Astrocyte (in vitro differentiated cells and primary cell): ENCODE data around the gene PSMD5. TPM values are rescaled to one million over a fixed set of nuclear protein-coding genes. Genes with fewer than 3 reads are reported as not detected.
A peak's percentile ranks its signal among the peaks of the same experiment; 100 is the strongest.

Source experiments
- DNase-seq: peaks from one replicate; pipeline ENCODE4 v3.0.0-alpha.2; 2010; ENCODE audit warnings: low read depth
- FAIRE-seq: peaks from 2 replicates; lab custom pipeline; 2011; peaks lifted over from hg19 to GRCh38; lab: Jason Lieb, UNC
- H2AFZ ChIP-seq: 2 replicates; pipeline ENCODE4 v1.6.0; 2012; ENCODE audit warnings: low read depth, low read length, inconsistent platforms
- H3K27ac ChIP-seq: 2 replicates; pipeline ENCODE4 v1.5.1; 2011; ENCODE audit warnings: low read depth, low read length, inconsistent platforms
- H3K27me3 ChIP-seq: 2 replicates; pipeline ENCODE4 v1.6.0; 2011; ENCODE audit warnings: low read length, inconsistent platforms; ENCODE audit not compliant: insufficient read depth
- H3K36me3 ChIP-seq: 2 replicates; pipeline ENCODE4 v1.5.1; 2011; ENCODE audit warnings: low read length, inconsistent platforms; ENCODE audit not compliant: insufficient read depth
- H3K4me1 ChIP-seq: 2 replicates; pipeline ENCODE4 v1.5.1; 2011; ENCODE audit warnings: low read length, inconsistent platforms; ENCODE audit not compliant: insufficient read depth
- H3K4me2 ChIP-seq: 2 replicates; pipeline ENCODE4 v1.6.0; 2012; ENCODE audit warnings: low read length, inconsistent platforms
- H3K4me3 ChIP-seq: 2 replicates; pipeline ENCODE4 v1.5.1; 2011; ENCODE audit warnings: low read depth, mild to moderate bottlenecking, low read length, inconsistent platforms; ENCODE audit not compliant: insufficient read depth
- H3K79me2 ChIP-seq: 2 replicates; pipeline ENCODE4 v1.6.0; 2012; ENCODE audit warnings: mild to moderate bottlenecking, low read length, inconsistent platforms; ENCODE audit not compliant: insufficient read depth
- H3K9ac ChIP-seq: 2 replicates; pipeline ENCODE4 v1.6.0; 2012; ENCODE audit warnings: mild to moderate bottlenecking, low read length, inconsistent platforms
- H3K9me3 ChIP-seq: 2 replicates; pipeline ENCODE4 v1.5.1; 2012; ENCODE audit warnings: low read depth, mild to moderate bottlenecking, low read length, inconsistent platforms; ENCODE audit not compliant: insufficient read depth
- H4K20me1 ChIP-seq: 2 replicates; pipeline ENCODE4 v1.6.0; 2012; ENCODE audit warnings: low read length, inconsistent platforms; ENCODE audit not compliant: insufficient read depth
- H3K27ac Mint-ChIP-seq: one replicate; pipeline ENCODE4 v1.8.0; 2021; ENCODE audit warnings: mild to moderate bottlenecking, mixed read lengths; ENCODE audit not compliant: unreplicated experiment
- H3K27me3 Mint-ChIP-seq: one replicate; pipeline ENCODE4 v1.8.0; 2021; ENCODE audit warnings: low read depth, mixed read lengths; ENCODE audit not compliant: unreplicated experiment
- H3K36me3 Mint-ChIP-seq: one replicate; pipeline ENCODE4 v1.8.0; 2021; ENCODE audit warnings: low read depth, mixed read lengths; ENCODE audit not compliant: unreplicated experiment
- H3K4me1 Mint-ChIP-seq: one replicate; pipeline ENCODE4 v1.8.0; 2021; ENCODE audit warnings: low read depth, mixed read lengths; ENCODE audit not compliant: unreplicated experiment
- H3K4me3 Mint-ChIP-seq: one replicate; pipeline ENCODE4 v1.8.0; 2021; ENCODE audit warnings: mild to moderate bottlenecking, moderate library complexity, mixed read lengths; ENCODE audit not compliant: unreplicated experiment
- H3K9me3 Mint-ChIP-seq: one replicate; pipeline ENCODE4 v1.8.0; 2021; ENCODE audit warnings: mild to moderate bottlenecking, mixed read lengths; ENCODE audit not compliant: unreplicated experiment
- EZH2 ChIP-seq: IDR thresholded peaks from 2 replicates; pipeline ENCODE4 v1.6.1; 2012; ENCODE audit warnings: mild to moderate bottlenecking, low read length, inconsistent platforms; ENCODE audit not compliant: insufficient read depth
- total RNA-seq: library from RNA; stranded (reverse); gene quantifications from 2 replicates; pipeline ENCODE4 v1.2.1, GENCODE V29; 2021
- TF ChIP-seq, protein P1 (sequence below): IDR thresholded peaks from 2 replicates; pipeline ENCODE4 v1.5.1; 2011; ENCODE audit warnings: low read depth, mild to moderate bottlenecking, inconsistent platforms, low read length, moderate library complexity; ENCODE audit not compliant: insufficient read depth

The PSMD5 gene
- total RNA-seq, 1 donor from 2014 or later, result 66.2 TPM

DNA sequence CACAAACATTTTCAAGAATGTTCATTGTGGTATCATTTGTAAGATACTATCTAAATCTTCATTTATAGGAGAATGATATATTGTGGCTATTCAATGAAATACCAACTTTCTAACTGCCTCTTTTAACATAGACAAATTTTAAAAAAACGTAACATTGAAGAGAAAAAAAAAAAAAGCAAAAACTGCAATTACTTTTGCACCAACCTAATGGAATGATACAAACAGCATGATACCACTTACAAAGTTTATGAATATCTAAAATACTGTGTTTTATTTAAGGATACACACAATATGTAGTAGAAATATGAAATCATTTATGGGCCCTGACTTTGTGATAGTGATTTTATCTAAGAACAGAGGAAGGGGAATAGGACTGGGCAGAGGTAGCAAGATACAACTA, 24.1 kb downstream of the PSMD5 start:
- Histone ChIP-seq H3K27me3 (no peaks in the 10 kb centered on the region), H3K4me1 (no peaks in the 10 kb centered on the region), H3K9ac (no peak overlapping the region), H3K36me3 (peaks cover 36% of the 10 kb centered on the region), H3K9me3 (no peaks in the 10 kb centered on the region), H3K4me3 (no peak overlapping the region), H3K4me2 (no peak overlapping the region), H3K27ac (no peak overlapping the region), H2AFZ (no peak overlapping the region), H4K20me1 (no peaks in the 10 kb centered on the region), H3K79me2 (no peaks in the 10 kb centered on the region)
- Mint-ChIP-seq H3K27me3 (no peaks in the 10 kb centered on the region), H3K4me1 (no peaks in the 10 kb centered on the region), H3K27ac (no peak overlapping the region), H3K4me3 (no peak overlapping the region), H3K9me3 (no peaks in the 10 kb centered on the region), H3K36me3 (peaks cover 10% of the 10 kb centered on the region)
- DNase-seq (no peak), FAIRE-seq (no peak)
- TF ChIP-seq, protein P1, sequence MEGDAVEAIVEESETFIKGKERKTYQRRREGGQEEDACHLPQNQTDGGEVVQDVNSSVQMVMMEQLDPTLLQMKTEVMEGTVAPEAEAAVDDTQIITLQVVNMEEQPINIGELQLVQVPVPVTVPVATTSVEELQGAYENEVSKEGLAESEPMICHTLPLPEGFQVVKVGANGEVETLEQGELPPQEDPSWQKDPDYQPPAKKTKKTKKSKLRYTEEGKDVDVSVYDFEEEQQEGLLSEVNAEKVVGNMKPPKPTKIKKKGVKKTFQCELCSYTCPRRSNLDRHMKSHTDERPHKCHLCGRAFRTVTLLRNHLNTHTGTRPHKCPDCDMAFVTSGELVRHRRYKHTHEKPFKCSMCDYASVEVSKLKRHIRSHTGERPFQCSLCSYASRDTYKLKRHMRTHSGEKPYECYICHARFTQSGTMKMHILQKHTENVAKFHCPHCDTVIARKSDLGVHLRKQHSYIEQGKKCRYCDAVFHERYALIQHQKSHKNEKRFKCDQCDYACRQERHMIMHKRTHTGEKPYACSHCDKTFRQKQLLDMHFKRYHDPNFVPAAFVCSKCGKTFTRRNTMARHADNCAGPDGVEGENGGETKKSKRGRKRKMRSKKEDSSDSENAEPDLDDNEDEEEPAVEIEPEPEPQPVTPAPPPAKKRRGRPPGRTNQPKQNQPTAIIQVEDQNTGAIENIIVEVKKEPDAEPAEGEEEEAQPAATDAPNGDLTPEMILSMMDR, result no peak
- TF ChIP-seq EZH2, result no peak

- Mint-ChIP-seq H3K27ac (no peak overlapping the region), H3K4me1 (peaks cover 3% of the 10 kb centered on the region), H3K9me3 (no peaks in the 10 kb centered on the region), H3K36me3 (peaks cover 12% of the 10 kb centered on the region), H3K27me3 (no peaks in the 10 kb centered on the region), H3K4me3 (no peak overlapping the region)
- Histone ChIP-seq H3K79me2 (no peaks in the 10 kb centered on the region), H2AFZ (no peak overlapping the region), H3K27ac (no peak overlapping the region), H4K20me1 (no peaks in the 10 kb centered on the region), H3K9me3 (no peaks in the 10 kb centered on the region), H3K4me2 (no peak overlapping the region), H3K27me3 (no peaks in the 10 kb centered on the region), H3K9ac (no peak overlapping the region), H3K4me1 (no peaks in the 10 kb centered on the region), H3K36me3 (peaks cover 19% of the 10 kb centered on the region), H3K4me3 (no peak overlapping the region)
- TF ChIP-seq, protein P1, result no peak
- no peak for TF ChIP-seq EZH2
- DNase-seq (no peak), FAIRE-seq (no peak)
Observed at GRCh38 chr9:120815075-120815474, 27.6 kb downstream of the PSMD5 start.

GRCh38 chr9:120808931-120809330, 33.8 kb downstream of the PSMD5 start:
- FAIRE-seq, result no peak
- TF ChIP-seq, protein P1, result no peak
- no peak for TF ChIP-seq EZH2
- Mint-ChIP-seq H3K4me3 (peak overlapping the region; percentile 34), H3K4me1 (peaks cover 3% of the 10 kb centered on the region), H3K27ac (no peak overlapping the region), H3K9me3 (peaks cover 29% of the 10 kb centered on the region), H3K36me3 (peaks cover 20% of the 10 kb centered on the region), H3K27me3 (no peaks in the 10 kb centered on the region)
- H3K4me3 ChIP-seq, result no peak overlapping the region
- H3K27ac ChIP-seq, result no peak overlapping the region
- H3K9me3 ChIP-seq, result peaks cover 4% of the 10 kb centered on the region
- H3K4me1 ChIP-seq, result no peaks in the 10 kb centered on the region
- no peak overlapping the region for H2AFZ ChIP-seq
- DNase-seq, result no peak
- H3K27me3 ChIP-seq, result no peaks in the 10 kb centered on the region
- H3K36me3 ChIP-seq, result no peaks in the 10 kb centered on the region
- H3K9ac ChIP-seq, result no peak overlapping the region
- no peaks in the 10 kb centered on the region for H4K20me1 ChIP-seq
- H3K4me2 ChIP-seq, result no peak overlapping the region
- no peaks in the 10 kb centered on the region for H3K79me2 ChIP-seq
